K562 (cell line): Measurements from ENCODE around the gene GPR108. TPM values are rescaled to one million over a fixed set of nuclear protein-coding genes. Genes with fewer than 3 reads are reported as not detected.
A peak's percentile ranks its signal among the peaks of the same experiment; 100 is the strongest.

Source experiments
- ARNT ChIP-seq, 2 experiments: fragments of 450-650 bp; IDR thresholded peaks; 2 replicates each; pipeline ENCODE4 v1.6.1; 2016; ENCODE audit warnings: mild to moderate bottlenecking in 1 of 2
- BRD9 ChIP-seq: fragments of 450-650 bp; IDR thresholded peaks from 2 replicates; pipeline ENCODE4 v1.6.1; 2018; ENCODE audit warnings: low read depth; ENCODE audit not compliant: partially characterized antibody
- CEBPG ChIP-seq, 3 experiments: fragments of 200-800 bp in 1 of 3; sonication (Bioruptor generic) in 1 of 3; sonication (generic) in 1 of 3; formaldehyde crosslinking in 1 of 3; IDR thresholded peaks in 2 of 3; conservative IDR thresholded peaks in 1 of 3; 2 replicates each; pipeline versions ENCODE4 v1.6.1 to v1.8.0; 2016 to 2022; ENCODE audit warnings: missing compliant biosample characterization in 2 of 3, missing genetic modification characterization in 2 of 3, mild to moderate bottlenecking in 1 of 3, missing genetic modification reagents in 1 of 3
- ETV6 ChIP-seq, 3 experiments: fragments of 150-350 bp in 1 of 3; sonication (generic) in 1 of 3; formaldehyde crosslinking in 1 of 3; IDR thresholded peaks; 2 replicates each; pipeline versions ENCODE4 v1.6.1 to v1.8.0; 2014 to 2022; ENCODE audit warnings: borderline replicate concordance in 2 of 3, low read depth in 2 of 3, antibody characterized with exemption in 1 of 3, low read length in 1 of 3, mild to moderate bottlenecking in 1 of 3, missing genetic modification reagents in 1 of 3
- FOSL1 ChIP-seq: fragments of 200-800 bp; sonication (Bioruptor generic); conservative IDR thresholded peaks from 2 replicates; pipeline ENCODE4 v1.6.1; 2016; ENCODE audit warnings: missing genetic modification characterization, missing compliant biosample characterization
- HOXB6 ChIP-seq: fragments of 250-450 bp; sonication (Bioruptor Pico); IDR thresholded peaks from 2 replicates; pipeline ENCODE4 v1.5.1; 2022; ENCODE audit warnings: mild to moderate bottlenecking, borderline replicate concordance
- MTA2 ChIP-seq: fragments of 450-650 bp; IDR thresholded peaks from 2 replicates; pipeline ENCODE4 v1.6.1; 2016; ENCODE audit warnings: low read depth
- NONO ChIP-seq, 2 experiments: fragments of 200-400 bp in 1 of 2; fragments of 450-650 bp in 1 of 2; formaldehyde crosslinking in 1 of 2; IDR thresholded peaks; 2 replicates each; pipeline ENCODE4 v1.6.1; 2017; ENCODE audit warnings: low read depth in 2 of 2, mild to moderate bottlenecking in 2 of 2, moderate library complexity in 2 of 2, low read length in 1 of 2
- NR4A1 ChIP-seq, 2 experiments: fragments of 250-450 bp in 1 of 2; fragments of 450-650 bp in 1 of 2; sonication (Bioruptor Pico) in 1 of 2; IDR thresholded peaks; 2 replicates each; pipeline versions ENCODE4 v1.4.0 to v1.6.1; 2016 to 2020; ENCODE audit warnings: mild to moderate bottlenecking in 2 of 2, missing compliant biosample characterization in 1 of 2, missing genetic modification characterization in 1 of 2, moderate library complexity in 1 of 2
- SAFB2 ChIP-seq: fragments of 200-400 bp; formaldehyde crosslinking; IDR thresholded peaks from 2 replicates; pipeline ENCODE4 v1.6.1; 2018; ENCODE audit warnings: borderline replicate concordance, low read length, low read depth, moderate library complexity; ENCODE audit not compliant: severe bottlenecking
- SMARCA5 ChIP-seq: fragments of 450-650 bp; IDR thresholded peaks from 2 replicates; pipeline ENCODE4 v1.6.1; 2016
- SRSF9 ChIP-seq: fragments of 200-400 bp; formaldehyde crosslinking; IDR thresholded peaks from 2 replicates; pipeline ENCODE4 v1.6.1; 2017; ENCODE audit warnings: low read depth, low read length, borderline replicate concordance
- YY1 ChIP-seq, 3 experiments: IDR thresholded peaks; 2 replicates each; pipeline ENCODE4 v1.6.1; 2011; ENCODE audit warnings: low read length in 2 of 3, mild to moderate bottlenecking in 2 of 3, moderate library complexity in 2 of 3, borderline replicate concordance in 1 of 3, control low read depth in 1 of 3, low read depth in 1 of 3; ENCODE audit not compliant: insufficient read depth in 3 of 3, insufficient replicate concordance in 2 of 3, control insufficient read depth in 1 of 3, insufficient read length in 1 of 3; ENCODE audit errors: extremely low read depth in 1 of 3
- polyA plus RNA-seq, 8 experiments: library from polyadenylated mRNA; depleted of rRNA in 4 of 8; stranded (reverse) in 5 of 8; unstranded in 3 of 8; fragments of >200 nt; fragmentation: Nextera tagmentation in 2 of 8; fragmentation: Illumina TruSeq in 1 of 8; extraction: Ambion mirVana in 2 of 8; extraction: Trizol in 1 of 8; gene quantifications; 2 replicates each; pipeline versions ENCODE4 v1.2.1 to v1.2.3, GENCODE V29; 2011 to 2014; ENCODE audit warnings: inconsistent platforms in 1 of 8, missing spikeins in 1 of 8
- total RNA-seq, 7 experiments: library from RNA; depleted of rRNA in 6 of 7; stranded (reverse); fragments of >200 nt in 6 of 7; fragmentation: Illumina TruSeq in 2 of 7; extraction: Trizol in 2 of 7; gene quantifications; 2 replicates each; pipeline versions ENCODE4 v1.2.1 to v1.2.3, GENCODE V29; 2011 to 2021; ENCODE audit warnings: low replicate concordance in 1 of 7
- TF ChIP-seq, protein P1 (sequence below), 2 experiments: IDR thresholded peaks; 2 replicates each; pipeline ENCODE4 v1.6.1; 2011; ENCODE audit warnings: borderline replicate concordance in 1 of 2, control low read depth in 1 of 2, low read depth in 1 of 2, low read length in 1 of 2, mild to moderate bottlenecking in 1 of 2, mixed read lengths in 1 of 2, moderate library complexity in 1 of 2; ENCODE audit not compliant: insufficient read depth in 1 of 2, insufficient read length in 1 of 2, poor library complexity in 1 of 2, severe bottlenecking in 1 of 2; ENCODE audit errors: extremely low read depth in 1 of 2
- TF ChIP-seq, protein P2 (sequence below): sonication (generic); formaldehyde crosslinking; IDR thresholded peaks from 2 replicates; pipeline ENCODE4 v1.4.0; 2020; ENCODE audit warnings: mild to moderate bottlenecking, missing genetic modification reagents
- TF ChIP-seq, protein P3 (sequence below): fragments of 450-650 bp; IDR thresholded peaks from one replicate; pipeline ENCODE4 v1.6.1; 2018; ENCODE audit warnings: mild to moderate bottlenecking, moderate library complexity; ENCODE audit not compliant: partially characterized antibody

The GPR108 gene
- total and polyA plus RNA-seq, 9 of the 15 experiments (the other 6 are each of a cell fraction or from before 2014, with no cell fraction given), result 2.4 to 33.2 (median 24.4) TPM

- TF ChIP-seq BRD9, result no peak
- TF ChIP-seq YY1 (IDR thresholded peaks at IDR 0.05; ENCODE audit: borderline replicate concordance in 1 of 3, control insufficient read depth in 1 of 3, extremely low read depth in 1 of 3, insufficient read depth in 3 of 3, insufficient read length in 1 of 3, insufficient replicate concordance in 2 of 3, low read depth in 1 of 3, low read length in 2 of 3), result no peak
- TF ChIP-seq SAFB2, result no peak
- no peak for TF ChIP-seq FOSL1 (tag)
- peak in 1 of 2 experiments; percentile 70; a peak in 2 of 4 replicates for TF ChIP-seq NONO (IDR thresholded peaks at IDR 0.05; ENCODE audit: low read depth in 2 of 2, low read length in 1 of 2)
- TF ChIP-seq SRSF9, result no peak
- no peak for TF ChIP-seq ETV6 (IDR thresholded peaks at IDR 0.05; ENCODE audit: borderline replicate concordance in 1 of 2, low read depth in 2 of 2, low read length in 1 of 2)
- no peak for TF ChIP-seq ETV6 (CRISPR knock-in tag; IDR thresholded peaks at IDR 0.05; ENCODE audit: borderline replicate concordance)
- no peak for TF ChIP-seq ARNT (IDR thresholded peaks at IDR 0.05)
- TF ChIP-seq, protein P1, sequence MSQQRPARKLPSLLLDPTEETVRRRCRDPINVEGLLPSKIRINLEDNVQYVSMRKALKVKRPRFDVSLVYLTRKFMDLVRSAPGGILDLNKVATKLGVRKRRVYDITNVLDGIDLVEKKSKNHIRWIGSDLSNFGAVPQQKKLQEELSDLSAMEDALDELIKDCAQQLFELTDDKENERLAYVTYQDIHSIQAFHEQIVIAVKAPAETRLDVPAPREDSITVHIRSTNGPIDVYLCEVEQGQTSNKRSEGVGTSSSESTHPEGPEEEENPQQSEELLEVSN (IDR thresholded peaks at IDR 0.05; ENCODE audit: borderline replicate concordance in 1 of 2, extremely low read depth in 1 of 2, insufficient read depth in 1 of 2, insufficient read length in 1 of 2, low read depth in 1 of 2, low read length in 1 of 2, poor library complexity in 1 of 2, severe bottlenecking in 1 of 2), result peak in 1 of 2 experiments; percentile 36
- TF ChIP-seq MTA2, result no peak
- TF ChIP-seq SMARCA5, result no peak
- no peak for TF ChIP-seq CEBPG (CRISPR knock-in tag; IDR thresholded peaks at IDR 0.05)
- no peak for TF ChIP-seq CEBPG (tag; conservative IDR thresholded peaks at IDR 0.05 in 1 of 2, IDR thresholded peaks at IDR 0.05 in 1 of 2)
- TF ChIP-seq NR4A1 (CRISPR knock-in tag; IDR thresholded peaks at IDR 0.05), result no peak
- no peak for TF ChIP-seq NR4A1 (tag; IDR thresholded peaks at IDR 0.05)
- TF ChIP-seq, protein P2, sequence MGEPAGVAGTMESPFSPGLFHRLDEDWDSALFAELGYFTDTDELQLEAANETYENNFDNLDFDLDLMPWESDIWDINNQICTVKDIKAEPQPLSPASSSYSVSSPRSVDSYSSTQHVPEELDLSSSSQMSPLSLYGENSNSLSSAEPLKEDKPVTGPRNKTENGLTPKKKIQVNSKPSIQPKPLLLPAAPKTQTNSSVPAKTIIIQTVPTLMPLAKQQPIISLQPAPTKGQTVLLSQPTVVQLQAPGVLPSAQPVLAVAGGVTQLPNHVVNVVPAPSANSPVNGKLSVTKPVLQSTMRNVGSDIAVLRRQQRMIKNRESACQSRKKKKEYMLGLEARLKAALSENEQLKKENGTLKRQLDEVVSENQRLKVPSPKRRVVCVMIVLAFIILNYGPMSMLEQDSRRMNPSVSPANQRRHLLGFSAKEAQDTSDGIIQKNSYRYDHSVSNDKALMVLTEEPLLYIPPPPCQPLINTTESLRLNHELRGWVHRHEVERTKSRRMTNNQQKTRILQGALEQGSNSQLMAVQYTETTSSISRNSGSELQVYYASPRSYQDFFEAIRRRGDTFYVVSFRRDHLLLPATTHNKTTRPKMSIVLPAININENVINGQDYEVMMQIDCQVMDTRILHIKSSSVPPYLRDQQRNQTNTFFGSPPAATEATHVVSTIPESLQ (CRISPR knock-in tag), result no peak
- TF ChIP-seq, protein P3, sequence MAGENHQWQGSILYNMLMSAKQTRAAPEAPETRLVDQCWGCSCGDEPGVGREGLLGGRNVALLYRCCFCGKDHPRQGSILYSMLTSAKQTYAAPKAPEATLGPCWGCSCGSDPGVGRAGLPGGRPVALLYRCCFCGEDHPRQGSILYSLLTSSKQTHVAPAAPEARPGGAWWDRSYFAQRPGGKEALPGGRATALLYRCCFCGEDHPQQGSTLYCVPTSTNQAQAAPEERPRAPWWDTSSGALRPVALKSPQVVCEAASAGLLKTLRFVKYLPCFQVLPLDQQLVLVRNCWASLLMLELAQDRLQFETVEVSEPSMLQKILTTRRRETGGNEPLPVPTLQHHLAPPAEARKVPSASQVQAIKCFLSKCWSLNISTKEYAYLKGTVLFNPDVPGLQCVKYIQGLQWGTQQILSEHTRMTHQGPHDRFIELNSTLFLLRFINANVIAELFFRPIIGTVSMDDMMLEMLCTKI, result no peak
- TF ChIP-seq HOXB6 (CRISPR knock-in tag), result no peak
Measured at GRCh38 chr19:6740589-6741343, 3.4 kb upstream of the GPR108 start (continued).
